ENCODE measurements around the gene FGF14.

DNA sequence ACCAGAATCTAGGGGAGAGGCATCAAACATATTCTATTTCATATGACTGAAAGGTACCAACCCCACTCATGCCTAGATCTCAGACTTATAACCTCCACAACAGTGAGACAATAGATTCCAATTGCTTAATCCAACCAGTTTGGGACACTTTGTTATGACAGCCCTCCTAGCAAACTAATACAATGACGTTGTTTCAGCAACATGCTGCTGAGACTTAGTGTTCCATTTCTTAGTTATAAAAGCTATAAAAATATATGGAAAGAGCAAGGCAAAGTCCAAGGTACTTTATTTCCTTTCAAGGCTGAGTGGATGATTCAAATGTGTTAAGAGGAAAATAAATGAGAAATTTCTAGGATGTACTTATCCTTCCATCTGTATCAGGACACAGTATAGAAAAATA, 352.0 kb downstream of the FGF14 start:
- TF ChIP-seq, protein P1, sequence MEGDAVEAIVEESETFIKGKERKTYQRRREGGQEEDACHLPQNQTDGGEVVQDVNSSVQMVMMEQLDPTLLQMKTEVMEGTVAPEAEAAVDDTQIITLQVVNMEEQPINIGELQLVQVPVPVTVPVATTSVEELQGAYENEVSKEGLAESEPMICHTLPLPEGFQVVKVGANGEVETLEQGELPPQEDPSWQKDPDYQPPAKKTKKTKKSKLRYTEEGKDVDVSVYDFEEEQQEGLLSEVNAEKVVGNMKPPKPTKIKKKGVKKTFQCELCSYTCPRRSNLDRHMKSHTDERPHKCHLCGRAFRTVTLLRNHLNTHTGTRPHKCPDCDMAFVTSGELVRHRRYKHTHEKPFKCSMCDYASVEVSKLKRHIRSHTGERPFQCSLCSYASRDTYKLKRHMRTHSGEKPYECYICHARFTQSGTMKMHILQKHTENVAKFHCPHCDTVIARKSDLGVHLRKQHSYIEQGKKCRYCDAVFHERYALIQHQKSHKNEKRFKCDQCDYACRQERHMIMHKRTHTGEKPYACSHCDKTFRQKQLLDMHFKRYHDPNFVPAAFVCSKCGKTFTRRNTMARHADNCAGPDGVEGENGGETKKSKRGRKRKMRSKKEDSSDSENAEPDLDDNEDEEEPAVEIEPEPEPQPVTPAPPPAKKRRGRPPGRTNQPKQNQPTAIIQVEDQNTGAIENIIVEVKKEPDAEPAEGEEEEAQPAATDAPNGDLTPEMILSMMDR (IDR thresholded peaks at IDR 0.05) = no peak
- TF ChIP-seq EP300 (IDR thresholded peaks at IDR 0.05) = no peak
